CD4-positive, CD25-positive, alpha-beta regulatory T cell (primary cell): ENCODE measurements around the gene SAFB2. TPM values are rescaled to one million over a fixed set of nuclear protein-coding genes. Genes with fewer than 3 reads are reported as not detected.

Experiments used
- ATAC-seq, 2 donors: fragments of 150-1000 bp; cut with Tn5 transposase; one replicate each; pipeline ENCODE4 v1.10.0; 2021; ENCODE audit warnings: low read depth in 2 of 2, moderate number of reproducible peaks in 2 of 2, moderate library complexity in 1 of 2
- DNase-seq, 3 donors: peaks; one replicate each; pipeline versions ENCODE4 v3.0.0 to v3.0.0-alpha.2; 2012 to 2022; ENCODE audit warnings: mixed read lengths in 1 of 3
- H3K27ac ChIP-seq: one replicate; pipeline ENCODE4 v1.7.0; 2013; ENCODE audit warnings: mild to moderate bottlenecking, low read length; ENCODE audit not compliant: insufficient read depth, poor library complexity, severe bottlenecking
- H3K27me3 ChIP-seq: one replicate; pipeline ENCODE4 v1.7.0; 2013; ENCODE audit warnings: low read length; ENCODE audit not compliant: control insufficient read depth, insufficient read depth
- H3K36me3 ChIP-seq: one replicate; pipeline ENCODE4 v1.7.0; 2013; ENCODE audit warnings: mild to moderate bottlenecking, low read length, moderate library complexity; ENCODE audit not compliant: control insufficient read depth, insufficient read depth
- H3K4me1 ChIP-seq: 2 replicates; pipeline ENCODE4 v1.7.0; 2013; ENCODE audit warnings: mild to moderate bottlenecking, low read length; ENCODE audit not compliant: insufficient read depth, control insufficient read depth, poor library complexity, severe bottlenecking
- H3K4me3 ChIP-seq: one replicate; pipeline ENCODE4 v1.7.0; 2013; ENCODE audit warnings: low read depth, mild to moderate bottlenecking, low read length, moderate library complexity
- H3K9me3 ChIP-seq, 2 experiments: 1 replicate in 1 of 2; 2 replicates in 1 of 2; pipeline ENCODE4 v1.7.0; 2013; ENCODE audit warnings: low read length in 2 of 2, mild to moderate bottlenecking in 1 of 2, moderate library complexity in 1 of 2; ENCODE audit not compliant: control insufficient read depth in 2 of 2
- H3K27ac Mint-ChIP-seq, 3 donors: one replicate each; pipeline ENCODE4 v1.8.0; 2020 to 2022; ENCODE audit warnings: mild to moderate bottlenecking in 3 of 3, mixed read lengths in 3 of 3, moderate library complexity in 2 of 3
- H3K27me3 Mint-ChIP-seq: one replicate; pipeline ENCODE4 v1.8.0; 2022; ENCODE audit warnings: mild to moderate bottlenecking, mixed read lengths
- H3K36me3 Mint-ChIP-seq: one replicate; pipeline ENCODE4 v1.8.0; 2020; ENCODE audit warnings: mixed read lengths
- H3K4me1 Mint-ChIP-seq, 4 donors: one replicate each; pipeline ENCODE4 v1.8.0; 2020 to 2022; ENCODE audit warnings: mixed read lengths in 4 of 4, mild to moderate bottlenecking in 1 of 4
- H3K4me3 Mint-ChIP-seq, 4 donors: one replicate each; pipeline ENCODE4 v1.8.0; 2020 to 2022; ENCODE audit warnings: mild to moderate bottlenecking in 4 of 4, mixed read lengths in 4 of 4, moderate library complexity in 3 of 4
- H3K9me3 Mint-ChIP-seq, 7 donors: one replicate each; pipeline ENCODE4 v1.8.0; 2020 to 2022; ENCODE audit warnings: mixed read lengths in 7 of 7, mild to moderate bottlenecking in 3 of 7, moderate library complexity in 2 of 7
- polyA plus RNA-seq, 4 donors: library from polyadenylated mRNA; unstranded; fragments of 300-500 nt; fragmentation: Illumina TruSeq; gene quantifications; one replicate each; pipeline ENCODE4 v1.2.3, GENCODE V29; 2021
- total RNA-seq: library from RNA; stranded (reverse); gene quantifications from one replicate; pipeline ENCODE4 v1.2.3, GENCODE V29; 2022

Gene SAFB2
- total and polyA plus RNA-seq, 5 donors from 2014 or later: 23.0 to 271 (median 23.3) TPM

DNA sequence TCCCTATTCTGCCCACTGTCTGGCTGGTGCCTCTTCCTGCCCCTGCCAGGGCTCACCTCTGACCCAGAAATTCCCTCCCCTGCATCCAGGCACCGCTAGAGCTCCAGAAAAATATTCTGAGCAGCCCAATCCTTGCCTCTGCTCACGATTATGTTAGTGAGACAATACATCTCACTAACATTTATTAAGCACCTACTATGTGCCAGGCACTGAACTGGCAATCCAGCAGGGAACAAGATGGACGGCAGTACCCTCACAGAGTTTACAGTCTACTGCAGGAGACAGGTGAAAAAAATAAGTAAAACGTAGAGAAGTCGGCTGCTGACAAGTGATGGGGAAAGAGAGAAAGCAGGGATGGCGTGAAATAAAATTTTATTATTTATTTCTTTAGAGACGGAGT lies 60.3 kb downstream of the SAFB2 start:
- Histone ChIP-seq H3K4me1 (no peaks in the 10 kb centered on the region), H3K9me3 (peaks cover 5 to 11% of the 10 kb centered on the region in 2 experiments), H3K27ac (no peak overlapping the region), H3K27me3 (peaks cover 5% of the 10 kb centered on the region), H3K36me3 (no peaks in the 10 kb centered on the region), H3K4me3 (no peak overlapping the region)
- Mint-ChIP-seq H3K4me3 (no peak overlapping the region), H3K9me3 (peaks cover 0 to 12% (median 0%) of the 10 kb centered on the region in 7 donors), H3K27ac (no peak overlapping the region), H3K27me3 (peaks cover 18% of the 10 kb centered on the region), H3K36me3 (no peaks in the 10 kb centered on the region), H3K4me1 (no peaks in the 10 kb centered on the region)
- ATAC-seq: no peak
- DNase-seq: no peak

DNA sequence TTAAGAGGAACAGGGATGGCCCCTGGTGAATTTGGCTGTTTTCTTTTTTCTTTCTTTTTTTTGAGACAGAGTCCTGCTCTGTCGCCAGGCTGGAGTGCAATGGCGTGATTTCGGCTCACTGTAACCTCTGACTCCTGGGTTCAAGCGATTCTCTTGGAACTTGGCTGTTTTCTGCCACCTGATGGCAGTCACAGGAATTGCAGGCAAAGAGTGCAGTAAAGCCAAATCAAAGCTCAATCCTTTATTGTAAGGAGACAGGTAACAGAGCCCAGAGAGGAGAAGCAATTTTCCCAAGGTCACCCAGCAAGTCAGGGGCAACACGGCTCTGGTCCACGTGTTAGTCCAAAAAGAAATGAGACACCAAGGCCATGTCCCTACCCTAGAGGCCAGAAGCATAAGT lies 61.0 kb downstream of the SAFB2 start:
- Histone ChIP-seq H3K4me3 (no peak overlapping the region), H3K9me3 (peaks cover 5 to 11% of the 10 kb centered on the region in 2 experiments), H3K36me3 (no peaks in the 10 kb centered on the region), H3K27ac (no peak overlapping the region), H3K4me1 (no peaks in the 10 kb centered on the region), H3K27me3 (peaks cover 2% of the 10 kb centered on the region)
- DNase-seq (no peak), ATAC-seq (no peak)
- Mint-ChIP-seq H3K27ac (no peak overlapping the region), H3K9me3 (peaks cover 0 to 12% (median 0%) of the 10 kb centered on the region in 7 donors), H3K4me3 (no peak overlapping the region), H3K36me3 (no peaks in the 10 kb centered on the region), H3K4me1 (no peaks in the 10 kb centered on the region), H3K27me3 (peaks cover 18% of the 10 kb centered on the region)

DNA sequence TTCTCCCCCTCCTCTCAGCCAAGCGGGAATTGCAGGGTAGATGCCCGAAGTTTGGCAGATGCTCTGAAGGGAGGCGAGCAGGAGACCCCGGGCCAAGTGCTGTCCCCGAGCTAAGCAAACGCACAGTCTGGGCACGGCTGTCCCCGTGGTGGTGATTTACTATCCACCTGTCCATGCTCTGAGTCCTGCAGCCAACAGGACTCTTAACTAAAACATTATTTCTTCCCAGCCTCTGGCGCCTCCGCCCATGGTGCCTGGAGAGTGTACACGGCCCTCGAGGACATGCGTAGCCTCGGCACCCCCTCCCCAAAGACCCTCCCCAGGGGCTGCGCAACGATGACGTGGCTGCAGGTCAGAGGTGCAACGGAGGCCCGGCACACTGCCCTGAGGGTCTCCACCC lies 62.4 kb downstream of the SAFB2 start:
- no peaks in the 10 kb centered on the region for H3K4me1 ChIP-seq
- peaks cover 12% of the 10 kb centered on the region for H3K27me3 Mint-ChIP-seq
- no peak for DNase-seq

DNA sequence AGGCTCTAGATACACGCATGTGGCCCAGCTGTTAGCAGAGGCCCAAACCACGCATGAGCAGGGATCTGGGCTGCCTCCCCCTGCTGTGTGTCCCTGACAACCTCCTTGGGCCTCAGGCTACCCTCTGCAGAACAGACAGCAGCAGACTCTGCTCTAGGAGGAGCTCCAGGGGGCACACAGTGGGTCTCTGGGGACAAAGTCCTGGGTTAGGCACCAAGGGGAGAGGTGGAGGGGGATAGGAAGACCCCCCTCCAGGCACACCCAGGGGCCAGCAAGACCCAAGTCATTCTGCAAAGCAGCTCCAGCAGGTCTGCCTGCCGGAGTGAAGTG lies 62.8 kb downstream of the SAFB2 start:
- DNase-seq (no peak), ATAC-seq (no peak)
- Mint-ChIP-seq H3K4me3 (no peak overlapping the region), H3K27me3 (peaks cover 12% of the 10 kb centered on the region), H3K27ac (no peak overlapping the region), H3K4me1 (no peaks in the 10 kb centered on the region), H3K9me3 (peaks cover 0 to 9% (median 0%) of the 10 kb centered on the region in 7 donors), H3K36me3 (no peaks in the 10 kb centered on the region)
- Histone ChIP-seq H3K4me1 (no peaks in the 10 kb centered on the region), H3K27ac (no peak overlapping the region), H3K9me3 (peaks cover 5 to 11% of the 10 kb centered on the region in 2 experiments), H3K27me3 (no peaks in the 10 kb centered on the region), H3K4me3 (no peak overlapping the region), H3K36me3 (no peaks in the 10 kb centered on the region)

More for the DNA sequence above, 62.4 kb downstream of the SAFB2 start:
- Histone ChIP-seq H3K36me3 (no peaks in the 10 kb centered on the region), H3K9me3 (peaks cover 5 to 11% of the 10 kb centered on the region in 2 experiments), H3K27ac (no peak overlapping the region), H3K4me3 (no peak overlapping the region), H3K27me3 (no peaks in the 10 kb centered on the region)
- no peaks in the 10 kb centered on the region for H3K36me3 Mint-ChIP-seq
- no peak overlapping the region for H3K4me3 Mint-ChIP-seq
- no peak for ATAC-seq
- no peak overlapping the region for H3K27ac Mint-ChIP-seq
- peaks cover 0 to 9% (median 0%) of the 10 kb centered on the region in 7 donors for H3K9me3 Mint-ChIP-seq
- H3K4me1 Mint-ChIP-seq: no peaks in the 10 kb centered on the region

DNA sequence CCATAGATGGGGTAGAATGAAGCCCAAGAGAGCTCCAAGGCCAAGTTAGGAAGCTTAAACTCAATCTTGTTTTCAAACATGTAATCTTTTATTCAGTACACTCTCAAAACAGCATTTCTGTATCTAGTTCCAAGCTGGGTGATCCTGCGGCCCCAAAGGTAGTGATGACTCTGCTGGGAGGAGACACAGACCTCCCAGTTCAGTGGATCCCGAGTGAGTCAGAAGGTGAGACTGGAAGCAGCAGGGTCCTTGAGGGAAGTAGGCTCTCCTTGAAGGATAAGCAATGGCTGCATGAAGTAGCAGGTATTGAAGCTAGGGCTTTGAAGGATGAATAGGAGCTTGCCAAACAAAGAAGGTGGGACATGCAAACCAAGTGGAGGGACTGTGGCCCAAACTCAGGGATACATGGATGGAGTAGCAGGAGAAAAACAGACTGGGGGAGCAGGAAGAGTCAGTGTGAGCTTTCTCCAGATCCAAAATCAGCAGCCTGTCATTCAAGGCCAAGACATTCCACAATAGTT lies 64.4 kb downstream of the SAFB2 start:
- Histone ChIP-seq H3K36me3 (no peaks in the 10 kb centered on the region), H3K4me3 (no peak overlapping the region), H3K27me3 (no peaks in the 10 kb centered on the region), H3K4me1 (no peaks in the 10 kb centered on the region), H3K27ac (no peak overlapping the region), H3K9me3 (peaks cover 5 to 11% of the 10 kb centered on the region in 2 experiments)
- peaks cover 12% of the 10 kb centered on the region for H3K27me3 Mint-ChIP-seq
- H3K27ac Mint-ChIP-seq: peak overlapping the region in 1 of 3 donors; percentile 53
- no peak for DNase-seq
- H3K4me1 Mint-ChIP-seq: no peaks in the 10 kb centered on the region
- ATAC-seq: no peak
- no peak overlapping the region for H3K4me3 Mint-ChIP-seq
- H3K9me3 Mint-ChIP-seq: peaks cover 0 to 9% (median 0%) of the 10 kb centered on the region in 7 donors
- no peaks in the 10 kb centered on the region for H3K36me3 Mint-ChIP-seq

DNA sequence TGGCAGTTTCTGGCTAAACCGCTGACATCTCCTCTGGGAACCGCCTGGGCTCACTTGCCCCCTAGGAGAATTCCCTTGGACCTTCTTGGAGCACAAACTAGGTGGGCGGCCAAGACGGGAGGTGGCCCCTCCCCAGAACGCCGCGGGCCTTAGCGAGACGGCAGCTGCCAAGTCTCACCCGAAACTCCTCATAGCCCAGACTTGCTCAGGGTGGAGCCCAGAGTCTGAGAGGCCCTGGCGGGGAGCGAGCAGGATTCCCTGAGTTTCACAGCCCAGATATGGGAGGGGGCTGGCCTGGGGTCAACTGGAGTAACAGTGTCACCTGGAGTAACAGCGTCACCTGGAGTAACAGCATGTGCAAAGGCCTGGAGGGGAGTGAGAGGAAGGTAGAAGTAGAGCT lies 64.9 kb downstream of the SAFB2 start:
- H3K36me3 Mint-ChIP-seq: no peaks in the 10 kb centered on the region
- ATAC-seq: no peak
- H3K27me3 ChIP-seq: no peaks in the 10 kb centered on the region
- no peaks in the 10 kb centered on the region for H3K4me1 Mint-ChIP-seq
- no peak overlapping the region for H3K27ac ChIP-seq
- peaks cover 0 to 9% (median 0%) of the 10 kb centered on the region in 7 donors for H3K9me3 Mint-ChIP-seq
- no peak overlapping the region for H3K4me3 Mint-ChIP-seq
- H3K4me3 ChIP-seq: no peak overlapping the region
- no peaks in the 10 kb centered on the region for H3K4me1 ChIP-seq
- H3K27me3 Mint-ChIP-seq: peaks cover 12% of the 10 kb centered on the region
- no peak overlapping the region for H3K27ac Mint-ChIP-seq
- H3K36me3 ChIP-seq: no peaks in the 10 kb centered on the region
- peaks cover 5 to 11% of the 10 kb centered on the region in 2 experiments for H3K9me3 ChIP-seq
- DNase-seq: no peak

DNA sequence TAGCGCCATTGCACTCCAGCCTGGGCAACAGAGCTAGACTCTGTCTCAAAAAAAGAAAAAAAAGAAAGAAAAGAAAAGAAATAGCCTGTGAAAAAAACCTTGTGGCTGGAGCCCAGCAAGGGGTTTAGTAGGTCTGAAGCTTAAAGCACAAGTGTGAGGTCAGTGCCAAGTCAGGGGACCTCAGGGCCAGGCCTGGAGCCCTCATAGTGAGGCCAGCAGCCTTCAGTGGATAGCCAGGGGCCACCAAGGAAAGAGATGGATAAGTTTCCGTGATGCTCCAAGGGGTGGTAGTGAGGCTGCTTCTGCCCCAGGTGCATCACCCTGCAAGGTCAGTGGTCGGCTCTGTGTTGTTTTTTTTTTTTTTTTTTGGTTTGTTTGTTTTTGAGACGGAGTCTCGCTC lies 67.7 kb downstream of the SAFB2 start:
- Histone ChIP-seq H3K27me3 (no peaks in the 10 kb centered on the region), H3K27ac (no peak overlapping the region), H3K4me3 (no peak overlapping the region), H3K9me3 (no peaks in the 10 kb centered on the region), H3K4me1 (no peaks in the 10 kb centered on the region), H3K36me3 (no peaks in the 10 kb centered on the region)
- H3K4me1 Mint-ChIP-seq: no peaks in the 10 kb centered on the region
- ATAC-seq: no peak
- peaks cover 16% of the 10 kb centered on the region for H3K27me3 Mint-ChIP-seq
- no peaks in the 10 kb centered on the region for H3K36me3 Mint-ChIP-seq
- no peak overlapping the region for H3K27ac Mint-ChIP-seq
- peaks cover 0 to 2% (median 0%) of the 10 kb centered on the region in 7 donors for H3K9me3 Mint-ChIP-seq
- H3K4me3 Mint-ChIP-seq: no peak overlapping the region
- no peak for DNase-seq

DNA sequence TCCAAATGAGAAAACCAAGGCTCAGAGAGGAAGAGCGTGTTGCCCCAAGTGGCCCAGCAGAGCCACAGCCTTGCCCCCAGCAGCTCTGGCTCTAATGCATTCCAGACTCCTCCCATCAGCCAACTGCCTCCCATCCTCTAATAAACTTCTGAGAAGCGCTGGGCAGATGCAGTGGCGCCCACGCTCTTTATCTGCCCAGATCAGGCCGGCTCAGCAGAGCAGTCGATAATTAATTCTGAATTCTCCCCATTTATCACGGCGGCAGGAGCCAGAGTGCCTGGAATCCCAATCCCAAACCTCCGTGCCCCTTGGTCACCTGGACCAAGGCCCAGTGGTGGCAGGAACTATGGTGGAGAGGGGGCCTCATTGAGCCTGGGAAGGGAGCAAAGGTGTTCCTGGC lies 68.7 kb downstream of the SAFB2 start:
- peaks cover 16% of the 10 kb centered on the region for H3K27me3 Mint-ChIP-seq
- ATAC-seq: no peak

More for the DNA sequence above, 68.7 kb downstream of the SAFB2 start:
- Mint-ChIP-seq H3K4me1 (no peaks in the 10 kb centered on the region), H3K36me3 (no peaks in the 10 kb centered on the region), H3K9me3 (peaks cover 0 to 2% (median 0%) of the 10 kb centered on the region in 7 donors), H3K4me3 (no peak overlapping the region), H3K27ac (no peak overlapping the region)
- DNase-seq: no peak
- Histone ChIP-seq H3K36me3 (no peaks in the 10 kb centered on the region), H3K27ac (no peak overlapping the region), H3K27me3 (no peaks in the 10 kb centered on the region), H3K4me3 (no peak overlapping the region), H3K9me3 (no peaks in the 10 kb centered on the region), H3K4me1 (no peaks in the 10 kb centered on the region)
